ENCODE data around the gene GPC6.

DNA sequence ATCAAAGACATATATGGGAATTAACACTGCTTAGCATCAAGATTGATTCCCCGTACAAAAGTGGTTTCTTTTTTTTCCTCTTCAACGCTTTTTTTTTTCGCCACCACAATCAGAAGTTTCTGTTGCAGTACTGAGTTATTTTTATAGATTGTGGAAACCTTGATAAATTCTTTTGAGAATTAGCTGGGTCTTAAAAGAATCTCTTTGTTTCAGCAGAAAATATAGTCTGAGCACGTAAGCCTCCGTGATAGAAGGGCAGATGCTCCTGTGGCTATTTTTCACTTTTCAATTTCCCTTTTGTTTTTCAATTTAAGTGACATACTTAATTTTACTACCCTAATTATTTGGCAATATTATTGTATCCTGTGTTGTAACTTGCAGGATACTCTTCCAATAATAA, 721.0 kb downstream of the GPC6 start:
- TF ChIP-seq, protein P1, sequence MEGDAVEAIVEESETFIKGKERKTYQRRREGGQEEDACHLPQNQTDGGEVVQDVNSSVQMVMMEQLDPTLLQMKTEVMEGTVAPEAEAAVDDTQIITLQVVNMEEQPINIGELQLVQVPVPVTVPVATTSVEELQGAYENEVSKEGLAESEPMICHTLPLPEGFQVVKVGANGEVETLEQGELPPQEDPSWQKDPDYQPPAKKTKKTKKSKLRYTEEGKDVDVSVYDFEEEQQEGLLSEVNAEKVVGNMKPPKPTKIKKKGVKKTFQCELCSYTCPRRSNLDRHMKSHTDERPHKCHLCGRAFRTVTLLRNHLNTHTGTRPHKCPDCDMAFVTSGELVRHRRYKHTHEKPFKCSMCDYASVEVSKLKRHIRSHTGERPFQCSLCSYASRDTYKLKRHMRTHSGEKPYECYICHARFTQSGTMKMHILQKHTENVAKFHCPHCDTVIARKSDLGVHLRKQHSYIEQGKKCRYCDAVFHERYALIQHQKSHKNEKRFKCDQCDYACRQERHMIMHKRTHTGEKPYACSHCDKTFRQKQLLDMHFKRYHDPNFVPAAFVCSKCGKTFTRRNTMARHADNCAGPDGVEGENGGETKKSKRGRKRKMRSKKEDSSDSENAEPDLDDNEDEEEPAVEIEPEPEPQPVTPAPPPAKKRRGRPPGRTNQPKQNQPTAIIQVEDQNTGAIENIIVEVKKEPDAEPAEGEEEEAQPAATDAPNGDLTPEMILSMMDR (IDR thresholded peaks at IDR 0.05; ENCODE audit: insufficient read depth, low read length, poor library complexity, severe bottlenecking) = no peak
- no peak for TF ChIP-seq EZH2phosphoT487 (conservative IDR thresholded peaks at IDR 0.05; ENCODE audit: low read length)
